GM12878 (cell line): ENCODE measurements around the gene NXN. TPM values are rescaled to one million over a fixed set of nuclear protein-coding genes. Genes with fewer than 3 reads are reported as not detected.

Source experiments
- ATAC-seq: fragments of 200-7000 bp; cut with Tn5 transposase; 3 replicates; pipeline ENCODE4 v1.9.1; 2020; ENCODE audit warnings: mild to moderate bottlenecking, moderate library complexity
- BruUV-seq: library from RNA; stranded (reverse); fragments of 400-500 nt; replicated peaks from 2 replicates; lab custom pipeline; 2021; lab: Mats Ljungman, UMichigan
- CTCF ChIA-PET: fragments of 300-600 bp; sonication (Branson Sonifier 250); formaldehyde crosslinking; extraction: SDS; loops from one replicate; lab custom pipeline; 2021; ENCODE audit warnings: inconsistent platforms; lab: Yijun Ruan, JAX
- POLR2A ChIA-PET: fragments of 350-600 bp; formaldehyde crosslinking; extraction: SDS; loops from one replicate; lab custom pipeline; 2021; ENCODE audit warnings: inconsistent platforms; lab: Charles Lee
- RAD21 ChIA-PET: fragments of 300-600 bp; sonication (Branson Sonifier 250); formaldehyde crosslinking; loops from one replicate; lab custom pipeline; 2023; ENCODE audit warnings: antibody characterized with exemption; ENCODE audit not compliant: unreplicated experiment; lab: Charles Lee
- SMC1A ChIA-PET: fragments of 300-600 bp; sonication (Branson Sonifier 250); formaldehyde crosslinking; loops from one replicate; lab custom pipeline; 2023; ENCODE audit not compliant: unreplicated experiment, uncharacterized antibody; lab: Charles Lee
- DNase-seq: peaks from one replicate; pipeline ENCODE4 v3.0.0-alpha.2; 2011; ENCODE audit warnings: low read depth, low spot score
- FAIRE-seq: peaks from 3 replicates; lab custom pipeline; 2011; peaks lifted over from hg19 to GRCh38; lab: Jason Lieb, UNC
- H2AFZ ChIP-seq: 2 replicates; pipeline ENCODE4 v1.6.0; 2011; ENCODE audit warnings: low read depth, low read length, control low read depth; ENCODE audit not compliant: control insufficient read depth
- H3K27ac ChIP-seq: 2 replicates; pipeline ENCODE4 v1.5.1; 2011; ENCODE audit warnings: control low read depth; ENCODE audit not compliant: control insufficient read depth, insufficient read depth
- H3K27me3 ChIP-seq, 2 experiments: replicated peaks in 1 of 2; 2 replicates each; pipeline versions ENCODE4 v1.6.0 to v1.6.1; 2011; ENCODE audit warnings: low read length in 1 of 2; ENCODE audit not compliant: control insufficient read depth in 2 of 2, insufficient read depth in 2 of 2
- H3K36me3 ChIP-seq, 2 experiments: 2 replicates each; pipeline ENCODE4 v1.5.1; 2011; ENCODE audit warnings: low read length in 1 of 2; ENCODE audit not compliant: control insufficient read depth in 2 of 2, insufficient read depth in 2 of 2
- H3K4me1 ChIP-seq: 2 replicates; pipeline ENCODE4 v1.6.1; 2011; ENCODE audit warnings: mild to moderate bottlenecking, low read length, moderate library complexity, mixed read lengths; ENCODE audit not compliant: control insufficient read depth, insufficient read depth
- H3K4me2 ChIP-seq: 2 replicates; pipeline ENCODE4 v1.6.0; 2011; ENCODE audit warnings: control low read depth; ENCODE audit not compliant: control insufficient read depth, insufficient read depth
- H3K4me3 ChIP-seq: fragments of 200-600 bp; sonication (generic); 2 replicates; pipeline ENCODE4 v1.5.1; 2016
- H3K79me2 ChIP-seq: 2 replicates; pipeline ENCODE4 v1.6.0; 2011; ENCODE audit warnings: low read length; ENCODE audit not compliant: control insufficient read depth, insufficient read depth
- H3K9ac ChIP-seq: 2 replicates; pipeline ENCODE4 v1.8.0; 2011; ENCODE audit warnings: low read length, control low read depth, mixed read lengths; ENCODE audit not compliant: control insufficient read depth, insufficient read depth
- H3K9me3 ChIP-seq: replicated peaks from 3 replicates; pipeline ENCODE4 v1.5.1; 2011; ENCODE audit warnings: mild to moderate bottlenecking, low read length; ENCODE audit not compliant: control insufficient read depth, insufficient read depth
- H4K20me1 ChIP-seq: 2 replicates; pipeline ENCODE4 v1.6.0; 2011; ENCODE audit not compliant: control insufficient read depth, insufficient read depth
- ASH2L ChIP-seq: fragments of 300-600, 200-600 bp; sonication (generic); IDR thresholded peaks from 2 replicates; pipeline ENCODE4 v1.6.1; 2017; ENCODE audit warnings: low read depth, mild to moderate bottlenecking, borderline replicate concordance
- BCL11A ChIP-seq: IDR thresholded peaks from 2 replicates; pipeline ENCODE4 v1.6.1; 2011; ENCODE audit warnings: low read depth, low read length
- BRCA1 ChIP-seq: IDR thresholded peaks from 2 replicates; pipeline ENCODE4 v1.6.1; 2011; ENCODE audit warnings: low read depth, low read length, improper control_type of control experiment
- CEBPB ChIP-seq, 2 experiments: fragments of 150-350 bp in 1 of 2; IDR thresholded peaks; 2 replicates each; pipeline ENCODE4 v1.6.1; 2012 to 2014; ENCODE audit warnings: low read depth in 2 of 2, low read length in 2 of 2, borderline replicate concordance in 1 of 2, inconsistent platforms in 1 of 2
- CREB1 ChIP-seq: IDR thresholded peaks from 2 replicates; pipeline ENCODE4 v1.6.1; 2012; ENCODE audit warnings: low read depth, mild to moderate bottlenecking, inconsistent platforms
- ETV6 ChIP-seq, 2 experiments: fragments of 450-650 bp in 1 of 2; IDR thresholded peaks in 1 of 2; conservative IDR thresholded peaks in 1 of 2; 2 replicates each; pipeline ENCODE4 v1.6.1; 2014; ENCODE audit warnings: antibody characterized with exemption in 1 of 2, borderline replicate concordance in 1 of 2, low read depth in 1 of 2, mild to moderate bottlenecking in 1 of 2, moderate library complexity in 1 of 2
- POLR2A ChIP-seq: IDR thresholded peaks from 2 replicates; pipeline ENCODE4 v1.6.1; 2011; ENCODE audit warnings: low read depth, mild to moderate bottlenecking, low read length
- STAT1 ChIP-seq: fragments of 450-650 bp; conservative IDR thresholded peaks from 2 replicates; pipeline ENCODE4 v1.6.1; 2014; ENCODE audit warnings: antibody characterized with exemption, mild to moderate bottlenecking
- SUZ12 ChIP-seq: fragments of 200-600 bp; sonication (generic); IDR thresholded peaks from one replicate; pipeline ENCODE4 v1.6.1; 2018; ENCODE audit warnings: antibody characterized with exemption, mild to moderate bottlenecking; ENCODE audit not compliant: unreplicated experiment
- TCF7 ChIP-seq: IDR thresholded peaks from 2 replicates; pipeline ENCODE4 v1.6.1; 2014; ENCODE audit warnings: antibody characterized with exemption, borderline replicate concordance
- WGBS: methylation state at CpG from one replicate; pipeline ENCODE4 v1.1.6; 2016; ENCODE audit warnings: low lambda C conversion rate; ENCODE audit not compliant: insufficient replicate concordance, insufficient coverage; ENCODE audit errors: missing lambda C conversion rate; 5-methylcytosine and 5-hydroxymethylcytosine counted together
- in situ Hi-C: fragments of 300-500 bp; cut with MboI; formaldehyde crosslinking; loops from 9 replicates; pipeline ENCODE4 v1.14.3; 2018; ENCODE audit warnings: mixed read lengths
- intact Hi-C: fragments of 100-400 bp; cut with micrococcal nuclease; formaldehyde crosslinking; loops from one replicate; pipeline ENCODE4 v1.14.2; 2022; ENCODE audit not compliant: unreplicated experiment
- polyA plus RNA-seq, 11 experiments: library from polyadenylated mRNA; depleted of rRNA in 4 of 11; unstranded in 6 of 11; stranded (reverse) in 5 of 11; fragments of >200 nt; fragmentation: Nextera tagmentation in 4 of 11; fragmentation: Illumina TruSeq in 1 of 11; extraction: Ambion mirVana in 4 of 11; extraction: Trizol in 1 of 11; gene quantifications; 1 replicate in 1 of 11; 2 replicates in 10 of 11; pipeline versions ENCODE4 v1.2.1 to v1.2.3, GENCODE V29; 2011 to 2016; ENCODE audit warnings: inconsistent platforms in 2 of 11, missing spikeins in 2 of 11, low read depth in 1 of 11
- total RNA-seq, 4 experiments: library from RNA; depleted of rRNA in 3 of 4; stranded (reverse); fragments of >200 nt in 3 of 4; fragmentation: Illumina TruSeq in 1 of 4; extraction: Trizol in 1 of 4; gene quantifications; 2 replicates each; pipeline versions ENCODE4 v1.2.1 to v1.2.3, GENCODE V29; 2013 to 2021
- TF ChIP-seq, protein P1 (sequence below): IDR thresholded peaks from 2 replicates; pipeline ENCODE4 v1.6.1; 2012; ENCODE audit warnings: low read depth, low read length, improper control_type of control experiment
- TF ChIP-seq, protein P2 (sequence below): fragments of 450-650 bp; IDR thresholded peaks from 2 replicates; pipeline ENCODE4 v1.6.1; 2017; ENCODE audit warnings: mild to moderate bottlenecking, moderate library complexity
- TF ChIP-seq, protein P3 (sequence below): IDR thresholded peaks from 2 replicates; pipeline ENCODE4 v1.6.1; 2012; ENCODE audit warnings: low read depth, low read length, improper control_type of control experiment

NXN gene
- total and polyA plus RNA-seq, 10 of the 15 experiments (the other 5 are each of a cell fraction or from before 2014, with no cell fraction given), result 0.04 to 1.2 (median 0.30) TPM

DNA sequence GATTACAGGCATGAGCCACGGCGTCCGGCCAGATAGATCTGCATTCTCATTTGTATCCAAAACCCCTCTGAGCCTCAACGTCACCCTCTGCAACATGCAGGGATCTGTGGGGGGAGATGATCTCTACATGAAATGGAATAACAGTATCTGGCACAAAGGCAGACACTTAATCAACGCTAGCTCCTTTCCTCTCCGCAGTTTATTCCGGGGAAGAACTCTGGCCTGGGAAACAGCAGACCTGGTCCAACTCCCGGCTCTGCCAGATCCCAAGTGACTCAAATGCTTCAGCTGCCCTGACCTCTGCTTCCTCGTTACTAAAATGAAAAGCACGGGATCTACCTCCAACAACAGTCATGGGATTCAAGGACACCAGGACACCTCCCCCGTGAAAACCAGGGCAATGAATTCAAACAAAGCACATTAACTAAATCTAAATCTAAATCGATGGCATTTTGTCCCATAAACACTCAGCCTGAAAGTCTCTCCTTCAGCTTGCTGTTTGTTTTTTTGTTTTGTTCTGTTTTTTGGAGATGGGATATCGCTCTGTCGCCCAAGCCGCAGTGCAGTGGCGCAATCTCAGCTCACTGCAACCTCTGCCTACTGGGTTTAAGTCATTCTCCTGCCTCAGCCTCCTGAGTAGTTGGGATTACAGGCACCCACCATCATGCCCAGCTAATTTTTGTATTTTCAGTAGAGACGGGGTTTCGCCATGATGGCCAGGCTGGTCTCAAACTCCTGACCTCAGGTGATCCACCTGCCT is 78.2 kb downstream of the NXN start (continued):
- TF ChIP-seq, protein P1, sequence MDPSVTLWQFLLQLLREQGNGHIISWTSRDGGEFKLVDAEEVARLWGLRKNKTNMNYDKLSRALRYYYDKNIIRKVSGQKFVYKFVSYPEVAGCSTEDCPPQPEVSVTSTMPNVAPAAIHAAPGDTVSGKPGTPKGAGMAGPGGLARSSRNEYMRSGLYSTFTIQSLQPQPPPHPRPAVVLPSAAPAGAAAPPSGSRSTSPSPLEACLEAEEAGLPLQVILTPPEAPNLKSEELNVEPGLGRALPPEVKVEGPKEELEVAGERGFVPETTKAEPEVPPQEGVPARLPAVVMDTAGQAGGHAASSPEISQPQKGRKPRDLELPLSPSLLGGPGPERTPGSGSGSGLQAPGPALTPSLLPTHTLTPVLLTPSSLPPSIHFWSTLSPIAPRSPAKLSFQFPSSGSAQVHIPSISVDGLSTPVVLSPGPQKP, result no peak
- TF ChIP-seq SUZ12 (no peak), CREB1 (no peak)
- TF ChIP-seq, all 136 proteins: peak for 0

DNA sequence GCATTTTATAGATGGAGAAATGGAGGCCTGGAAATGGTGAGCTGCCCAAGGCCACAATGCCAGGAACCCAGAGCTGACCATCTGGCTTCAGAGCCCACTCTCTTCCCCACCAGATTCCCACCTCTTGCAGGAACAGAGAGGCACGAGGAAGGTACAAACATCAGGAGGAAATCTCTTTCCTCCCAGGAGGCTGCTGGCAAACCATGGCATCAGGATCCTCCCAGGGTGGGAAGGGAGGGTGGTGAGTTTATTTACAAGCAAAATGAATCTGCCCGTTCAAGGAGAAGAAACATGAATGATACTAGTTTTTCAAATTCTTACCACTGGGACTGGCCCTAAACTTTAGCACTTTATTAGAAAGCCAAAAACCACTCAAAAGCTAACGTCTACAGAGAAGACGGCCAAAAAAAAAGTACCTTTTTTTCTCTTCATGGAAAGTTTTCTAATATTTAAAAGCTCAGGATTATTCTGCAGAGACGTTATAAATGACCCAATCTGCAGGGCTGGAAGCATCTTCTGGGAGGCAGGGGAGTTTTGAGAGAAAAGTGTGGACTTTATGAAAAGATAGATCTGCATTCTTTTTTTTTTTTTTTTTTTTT is 79.1 kb downstream of the NXN start:
- Histone ChIP-seq H3K9me3 (no peaks in the 10 kb centered on the region), H3K79me2 (no peaks in the 10 kb centered on the region), H2AFZ (no peak overlapping the region), H3K27me3 (no peaks in the 10 kb centered on the region; a peak in 1 of 4 replicates), H3K4me1 (no peaks in the 10 kb centered on the region), H3K36me3 (no peaks in the 10 kb centered on the region), H3K27ac (no peak overlapping the region), H4K20me1 (no peaks in the 10 kb centered on the region), H3K4me3 (no peak overlapping the region), H3K9ac (no peak overlapping the region), H3K4me2 (no peak overlapping the region)
- CTCF ChIA-PET, result interaction anchor here (1.3 to 1.8 kb wide), 2 partner anchors 21 to 81 kb away, joined by 3 to 6 read pairs; no protein-coding TSS in a partner anchor
- in situ Hi-C loops, result no loop called here
- SMC1A ChIA-PET, result no interaction called here
- TF ChIP-seq ETV6 (conservative IDR thresholded peaks at IDR 0.05 in 1 of 2, IDR thresholded peaks at IDR 0.05 in 1 of 2; ENCODE audit: borderline replicate concordance in 1 of 2, low read depth in 1 of 2), result no peak
- TF ChIP-seq ASH2L, result no peak
- no peak for TF ChIP-seq STAT1
- no peak for TF ChIP-seq BCL11A
- TF ChIP-seq, protein P2, sequence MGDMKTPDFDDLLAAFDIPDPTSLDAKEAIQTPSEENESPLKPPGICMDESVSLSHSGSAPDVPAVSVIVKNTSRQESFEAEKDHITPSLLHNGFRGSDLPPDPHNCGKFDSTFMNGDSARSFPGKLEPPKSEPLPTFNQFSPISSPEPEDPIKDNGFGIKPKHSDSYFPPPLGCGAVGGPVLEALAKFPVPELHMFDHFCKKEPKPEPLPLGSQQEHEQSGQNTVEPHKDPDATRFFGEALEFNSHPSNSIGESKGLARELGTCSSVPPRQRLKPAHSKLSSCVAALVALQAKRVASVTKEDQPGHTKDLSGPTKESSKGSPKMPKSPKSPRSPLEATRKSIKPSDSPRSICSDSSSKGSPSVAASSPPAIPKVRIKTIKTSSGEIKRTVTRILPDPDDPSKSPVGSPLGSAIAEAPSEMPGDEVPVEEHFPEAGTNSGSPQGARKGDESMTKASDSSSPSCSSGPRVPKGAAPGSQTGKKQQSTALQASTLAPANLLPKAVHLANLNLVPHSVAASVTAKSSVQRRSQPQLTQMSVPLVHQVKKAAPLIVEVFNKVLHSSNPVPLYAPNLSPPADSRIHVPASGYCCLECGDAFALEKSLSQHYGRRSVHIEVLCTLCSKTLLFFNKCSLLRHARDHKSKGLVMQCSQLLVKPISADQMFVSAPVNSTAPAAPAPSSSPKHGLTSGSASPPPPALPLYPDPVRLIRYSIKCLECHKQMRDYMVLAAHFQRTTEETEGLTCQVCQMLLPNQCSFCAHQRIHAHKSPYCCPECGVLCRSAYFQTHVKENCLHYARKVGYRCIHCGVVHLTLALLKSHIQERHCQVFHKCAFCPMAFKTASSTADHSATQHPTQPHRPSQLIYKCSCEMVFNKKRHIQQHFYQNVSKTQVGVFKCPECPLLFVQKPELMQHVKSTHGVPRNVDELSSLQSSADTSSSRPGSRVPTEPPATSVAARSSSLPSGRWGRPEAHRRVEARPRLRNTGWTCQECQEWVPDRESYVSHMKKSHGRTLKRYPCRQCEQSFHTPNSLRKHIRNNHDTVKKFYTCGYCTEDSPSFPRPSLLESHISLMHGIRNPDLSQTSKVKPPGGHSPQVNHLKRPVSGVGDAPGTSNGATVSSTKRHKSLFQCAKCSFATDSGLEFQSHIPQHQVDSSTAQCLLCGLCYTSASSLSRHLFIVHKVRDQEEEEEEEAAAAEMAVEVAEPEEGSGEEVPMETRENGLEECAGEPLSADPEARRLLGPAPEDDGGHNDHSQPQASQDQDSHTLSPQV, result no peak
- TF ChIP-seq POLR2A, result no peak
- TF ChIP-seq BRCA1, result no peak
- TF ChIP-seq TCF7, result no peak
- TF ChIP-seq CEBPB (IDR thresholded peaks at IDR 0.05; ENCODE audit: borderline replicate concordance in 1 of 2, low read depth in 2 of 2, low read length in 2 of 2), result no peak
- TF ChIP-seq, protein P3, sequence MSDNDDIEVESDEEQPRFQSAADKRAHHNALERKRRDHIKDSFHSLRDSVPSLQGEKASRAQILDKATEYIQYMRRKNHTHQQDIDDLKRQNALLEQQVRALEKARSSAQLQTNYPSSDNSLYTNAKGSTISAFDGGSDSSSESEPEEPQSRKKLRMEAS, result no peak
- no TSS peak for BruUV-seq
- 14% methylated on average over 5 of the region's 5 CpGs for WGBS
- intact Hi-C loops, result no loop called here
- no peak for FAIRE-seq
- ATAC-seq, result no peak
- RAD21 ChIA-PET, result no interaction called here
- no peak for DNase-seq
- POLR2A ChIA-PET, result no interaction called here
